HEK293 (cell line): ENCODE results near the gene SFMBT2.

Source experiments
- CTCF ChIP-seq: fragments of 450-650 bp; formaldehyde crosslinking; IDR thresholded peaks from 2 replicates; pipeline ENCODE4 v1.5.1; 2016; ENCODE audit warnings: missing biosample characterization, missing genetic modification characterization
- GLI4 ChIP-seq: fragments of 450-650 bp; formaldehyde crosslinking; IDR thresholded peaks from 2 replicates; pipeline ENCODE4 v1.5.1; 2016; ENCODE audit warnings: missing biosample characterization, missing genetic modification characterization
- GLIS2 ChIP-seq: fragments of 450-650 bp; formaldehyde crosslinking; IDR thresholded peaks from 2 replicates; pipeline ENCODE4 v1.5.1; 2016; ENCODE audit warnings: missing biosample characterization, missing genetic modification characterization
- KLF17 ChIP-seq: fragments of 450-650 bp; formaldehyde crosslinking; IDR thresholded peaks from 2 replicates; pipeline ENCODE4 v1.5.1; 2016; ENCODE audit warnings: missing biosample characterization, missing genetic modification characterization
- OSR2 ChIP-seq: fragments of 450-650 bp; formaldehyde crosslinking; IDR thresholded peaks from 2 replicates; pipeline ENCODE4 v1.5.1; 2016; ENCODE audit warnings: missing biosample characterization, missing genetic modification characterization
- PRDM2 ChIP-seq: fragments of 450-650 bp; formaldehyde crosslinking; IDR thresholded peaks from 2 replicates; pipeline ENCODE4 v1.5.1; 2016; ENCODE audit warnings: missing biosample characterization, missing genetic modification characterization, borderline replicate concordance
- SCRT2 ChIP-seq: fragments of 450-650 bp; formaldehyde crosslinking; IDR thresholded peaks from 2 replicates; pipeline ENCODE4 v1.5.1; 2016; ENCODE audit warnings: missing biosample characterization, missing genetic modification characterization
- ZBTB48 ChIP-seq: fragments of 450-650 bp; formaldehyde crosslinking; IDR thresholded peaks from 2 replicates; pipeline ENCODE4 v1.5.1; 2016; ENCODE audit warnings: missing biosample characterization, missing genetic modification characterization
- ZIC2 ChIP-seq: fragments of 450-650 bp; formaldehyde crosslinking; IDR thresholded peaks from 2 replicates; pipeline ENCODE4 v1.5.1; 2016; ENCODE audit warnings: missing biosample characterization, missing genetic modification characterization
- ZNF140 ChIP-seq: fragments of 450-650 bp; formaldehyde crosslinking; IDR thresholded peaks from 2 replicates; pipeline ENCODE4 v1.5.1; 2016; ENCODE audit warnings: missing biosample characterization, missing genetic modification characterization
- ZNF146 ChIP-seq: fragments of 450-650 bp; formaldehyde crosslinking; IDR thresholded peaks from 2 replicates; pipeline ENCODE4 v1.5.1; 2016; ENCODE audit warnings: missing biosample characterization, missing genetic modification characterization
- ZNF24 ChIP-seq: fragments of 450-650 bp; formaldehyde crosslinking; IDR thresholded peaks from 2 replicates; pipeline ENCODE4 v1.5.1; 2016; ENCODE audit warnings: missing biosample characterization, missing genetic modification characterization
- ZNF292 ChIP-seq: fragments of 450-650 bp; formaldehyde crosslinking; IDR thresholded peaks from 2 replicates; pipeline ENCODE4 v1.5.1; 2016; ENCODE audit warnings: low read depth, missing biosample characterization, missing genetic modification characterization, borderline replicate concordance
- ZNF404 ChIP-seq: fragments of 450-650 bp; formaldehyde crosslinking; IDR thresholded peaks from 2 replicates; pipeline ENCODE4 v1.5.1; 2017; ENCODE audit warnings: missing biosample characterization, missing genetic modification characterization
- ZNF433 ChIP-seq: fragments of 450-650 bp; formaldehyde crosslinking; IDR thresholded peaks from 2 replicates; pipeline ENCODE4 v1.5.1; 2016; ENCODE audit warnings: missing biosample characterization, missing genetic modification characterization, low read depth
- ZNF530 ChIP-seq: fragments of 450-650 bp; formaldehyde crosslinking; IDR thresholded peaks from 2 replicates; pipeline ENCODE4 v1.5.1; 2016; ENCODE audit warnings: low read depth, missing biosample characterization, missing genetic modification characterization
- ZNF558 ChIP-seq: fragments of 450-650 bp; formaldehyde crosslinking; IDR thresholded peaks from 2 replicates; pipeline ENCODE4 v1.5.1; 2016; ENCODE audit warnings: missing biosample characterization, missing genetic modification characterization
- ZNF624 ChIP-seq: fragments of 450-650 bp; formaldehyde crosslinking; IDR thresholded peaks from 2 replicates; pipeline ENCODE4 v1.5.1; 2017; ENCODE audit warnings: missing biosample characterization, missing genetic modification characterization
- ZNF645 ChIP-seq: fragments of 450-650 bp; formaldehyde crosslinking; IDR thresholded peaks from 2 replicates; pipeline ENCODE4; 2016; ENCODE audit warnings: missing biosample characterization, missing genetic modification characterization
- ZNF660 ChIP-seq: fragments of 450-650 bp; IDR thresholded peaks from 2 replicates; pipeline ENCODE4 v1.5.1; 2018; ENCODE audit warnings: missing biosample characterization, mild to moderate bottlenecking, missing genetic modification characterization
- TF ChIP-seq, protein P1 (sequence below): fragments of 450-650 bp; formaldehyde crosslinking; IDR thresholded peaks from 2 replicates; pipeline ENCODE4 v1.5.1; 2016; ENCODE audit warnings: missing biosample characterization, missing genetic modification characterization
- TF ChIP-seq, protein P2 (sequence below): fragments of 450-650 bp; formaldehyde crosslinking; IDR thresholded peaks from 2 replicates; pipeline ENCODE4 v1.5.1; 2016; ENCODE audit warnings: missing biosample characterization, missing genetic modification characterization
- TF ChIP-seq, protein P3 (sequence below): fragments of 450-650 bp; formaldehyde crosslinking; IDR thresholded peaks from 2 replicates; pipeline ENCODE4 v1.5.1; 2016; ENCODE audit warnings: missing biosample characterization, missing genetic modification characterization

SFMBT2 gene

GRCh38 chr10:7438196-7438986 lies 27.6 kb upstream of the SFMBT2 start (continued):
- TF ChIP-seq PRDM2 (tag by site-specific recombination) (no peak), KLF17 (tag by site-specific recombination) (0 out of 2 replicates have a peak, but pooled peaks have one; percentile 23), ZNF140 (tag by site-specific recombination) (no peak), ZNF24 (peak; percentile 75; the same call in 1 of the 2 replicates), ZNF292 (tag by site-specific recombination) (no peak), ZIC2 (tag by site-specific recombination) (no peak), OSR2 (tag by site-specific recombination) (peak; percentile 67), ZNF645 (tag by site-specific recombination) (no peak), ZNF404 (tag by site-specific recombination) (no peak), ZNF624 (tag by site-specific recombination) (no peak), ZNF530 (tag by site-specific recombination) (no peak), ZNF146 (tag by site-specific recombination) (0 out of 2 replicates have a peak, but pooled peaks have one; percentile 2), CTCF (no peak), SCRT2 (peak; percentile 76), GLIS2 (tag by site-specific recombination) (0 out of 2 replicates have a peak, but pooled peaks have one; percentile 15), ZNF558 (tag by site-specific recombination) (0 out of 2 replicates have a peak, but pooled peaks have one; percentile 21), GLI4 (tag by site-specific recombination) (no peak), ZNF660 (tag by site-specific recombination) (0 out of 2 replicates have a peak, but pooled peaks have one; percentile 21), ZBTB48 (tag by site-specific recombination) (peak; percentile 87), ZNF433 (tag by site-specific recombination) (no peak)
- TF ChIP-seq, protein P1, sequence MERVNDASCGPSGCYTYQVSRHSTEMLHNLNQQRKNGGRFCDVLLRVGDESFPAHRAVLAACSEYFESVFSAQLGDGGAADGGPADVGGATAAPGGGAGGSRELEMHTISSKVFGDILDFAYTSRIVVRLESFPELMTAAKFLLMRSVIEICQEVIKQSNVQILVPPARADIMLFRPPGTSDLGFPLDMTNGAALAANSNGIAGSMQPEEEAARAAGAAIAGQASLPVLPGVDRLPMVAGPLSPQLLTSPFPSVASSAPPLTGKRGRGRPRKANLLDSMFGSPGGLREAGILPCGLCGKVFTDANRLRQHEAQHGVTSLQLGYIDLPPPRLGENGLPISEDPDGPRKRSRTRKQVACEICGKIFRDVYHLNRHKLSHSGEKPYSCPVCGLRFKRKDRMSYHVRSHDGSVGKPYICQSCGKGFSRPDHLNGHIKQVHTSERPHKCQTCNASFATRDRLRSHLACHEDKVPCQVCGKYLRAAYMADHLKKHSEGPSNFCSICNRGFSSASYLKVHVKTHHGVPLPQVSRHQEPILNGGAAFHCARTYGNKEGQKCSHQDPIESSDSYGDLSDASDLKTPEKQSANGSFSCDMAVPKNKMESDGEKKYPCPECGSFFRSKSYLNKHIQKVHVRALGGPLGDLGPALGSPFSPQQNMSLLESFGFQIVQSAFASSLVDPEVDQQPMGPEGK (tag by site-specific recombination), result peak; percentile 67
- TF ChIP-seq, protein P2, sequence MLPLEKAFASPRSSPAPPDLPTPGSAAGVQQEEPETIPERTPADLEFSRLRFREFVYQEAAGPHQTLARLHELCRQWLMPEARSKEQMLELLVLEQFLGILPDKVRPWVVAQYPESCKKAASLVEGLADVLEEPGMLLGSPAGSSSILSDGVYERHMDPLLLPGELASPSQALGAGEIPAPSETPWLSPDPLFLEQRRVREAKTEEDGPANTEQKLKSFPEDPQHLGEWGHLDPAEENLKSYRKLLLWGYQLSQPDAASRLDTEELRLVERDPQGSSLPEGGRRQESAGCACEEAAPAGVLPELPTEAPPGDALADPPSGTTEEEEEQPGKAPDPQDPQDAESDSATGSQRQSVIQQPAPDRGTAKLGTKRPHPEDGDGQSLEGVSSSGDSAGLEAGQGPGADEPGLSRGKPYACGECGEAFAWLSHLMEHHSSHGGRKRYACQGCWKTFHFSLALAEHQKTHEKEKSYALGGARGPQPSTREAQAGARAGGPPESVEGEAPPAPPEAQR (tag by site-specific recombination), result no peak
- TF ChIP-seq, protein P3, sequence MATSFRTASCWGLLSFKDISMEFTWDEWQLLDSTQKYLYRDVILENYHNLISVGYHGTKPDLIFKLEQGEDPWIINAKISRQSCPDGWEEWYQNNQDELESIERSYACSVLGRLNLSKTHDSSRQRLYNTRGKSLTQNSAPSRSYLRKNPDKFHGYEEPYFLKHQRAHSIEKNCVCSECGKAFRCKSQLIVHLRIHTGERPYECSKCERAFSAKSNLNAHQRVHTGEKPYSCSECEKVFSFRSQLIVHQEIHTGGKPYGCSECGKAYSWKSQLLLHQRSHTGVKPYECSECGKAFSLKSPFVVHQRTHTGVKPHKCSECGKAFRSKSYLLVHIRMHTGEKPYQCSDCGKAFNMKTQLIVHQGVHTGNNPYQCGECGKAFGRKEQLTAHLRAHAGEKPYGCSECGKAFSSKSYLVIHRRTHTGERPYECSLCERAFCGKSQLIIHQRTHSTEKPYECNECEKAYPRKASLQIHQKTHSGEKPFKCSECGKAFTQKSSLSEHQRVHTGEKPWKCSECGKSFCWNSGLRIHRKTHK (tag by site-specific recombination), result no peak
